ENCODE measurements around the gene DEAF1.

- TF ChIP-seq POLR2A (IDR thresholded peaks at IDR 0.05) (no peak), POLR2AphosphoS5 (IDR thresholded peaks at IDR 0.05) (no peak)
Measured at GRCh38 chr11:733072-733471, 38.0 kb upstream of the DEAF1 start.
